Right lobe of liver (tissue), 6 donors: ENCODE measurements around the gene IFFO2. TPM values are rescaled to one million over a fixed set of nuclear protein-coding genes. Genes with fewer than 3 reads are reported as not detected.

Experiments
- ATAC-seq, 4 donors: fragments of 200-7000 bp; cut with Tn5 transposase; one replicate each; pipeline ENCODE4 v1.9.1; 2020; ENCODE audit warnings: mild to moderate bottlenecking in 4 of 4, moderate library complexity in 4 of 4
- DNase-seq, 3 donors: peaks; one replicate each; pipeline ENCODE4 v3.0.0-alpha.2; 2020
- H3K27ac ChIP-seq, 3 donors: fragments of 200-600 bp; one replicate each; pipeline ENCODE4 v1.8.0; 2022
- H3K27me3 ChIP-seq, 2 donors: fragments of 200-600 bp; one replicate each; pipeline ENCODE4 v1.8.0; 2022
- H3K36me3 ChIP-seq, 4 donors: fragments of 200-600 bp; sonication (generic) in 1 of 4; one replicate each; pipeline versions ENCODE4 v1.5.1 to v1.8.0; 2017 to 2022; ENCODE audit warnings: control low read depth in 1 of 4
- H3K4me1 ChIP-seq, 4 donors: fragments of 200-600 bp; sonication (generic) in 1 of 4; one replicate each; pipeline versions ENCODE4 v1.5.1 to v1.8.0; 2017 to 2022; ENCODE audit warnings: control low read depth in 1 of 4
- H3K4me3 ChIP-seq, 3 donors: fragments of 200-600 bp; one replicate each; pipeline ENCODE4 v1.8.0; 2022
- H3K9me3 ChIP-seq, 4 donors: fragments of 200-600 bp; sonication (generic) in 1 of 4; one replicate each; pipeline versions ENCODE4 v1.5.1 to v1.8.0; 2017 to 2022; ENCODE audit warnings: control low read depth in 1 of 4
- CTCF ChIP-seq, 4 donors: fragments of 200-600 bp in 3 of 4; fragments of 450-650 bp in 1 of 4; IDR thresholded peaks; one replicate each; pipeline versions ENCODE4 v1.5.1 to v1.8.0; 2016 to 2022; ENCODE audit warnings: antibody characterized with exemption in 4 of 4, mild to moderate bottlenecking in 2 of 4
- POLR2A ChIP-seq: fragments of 450-650 bp; IDR thresholded peaks from one replicate; pipeline ENCODE4 v1.6.1; 2017; ENCODE audit warnings: antibody characterized with exemption, mild to moderate bottlenecking
- WGBS: methylation state at CpG from one replicate; pipeline ENCODE4 v1.1.6; 2018; ENCODE audit warnings: low coverage, low lambda C conversion rate; ENCODE audit not compliant: insufficient coverage; ENCODE audit errors: missing lambda C conversion rate; 5-methylcytosine and 5-hydroxymethylcytosine counted together
- intact Hi-C, 2 donors: fragments of 100-400 bp; cut with DNase I; formaldehyde crosslinking; loops; one replicate each; pipeline versions ENCODE4 v1.11.2 to v1.14.1; 2022
- total RNA-seq, 6 experiments: library from RNA; depleted of rRNA in 2 of 6; stranded (reverse); fragments of >200 nt in 2 of 6; fragmentation: NEBNext Ultra II Directional in 3 of 6; extraction: Animal tissue kit (Norgen Biotek cat#: 25700) in 3 of 6; gene quantifications; one replicate each; pipeline versions ENCODE4 v1.1.0 to v1.2.4, GENCODE V29; 2016 to 2023
- donor health status: DM: no; HTN: yes; CAD: no.
- donor health status: DM: no; HTN: no; CAD: no.
- donor health status: DM: no; HTN: no; CAD: no.
- donor health status: DM: no; HTN: yes; CAD: no.
- donor health status: DM: no; HTN: yes; CAD: no.

The IFFO2 gene
- total RNA-seq, 6 experiments from 2014 or later, result 2.9 to 12.7 (median 7.2) TPM

- Histone ChIP-seq H3K27me3 (no peaks in the 10 kb centered on the region), H3K36me3 (peaks cover 0 to 9% (median 4%) of the 10 kb centered on the region in 4 donors), H3K4me3 (peak overlapping the region; percentile 92 to 99 (median 94)), H3K9me3 (no peaks in the 10 kb centered on the region), H3K4me1 (peaks cover 0 to 40% (median 20%) of the 10 kb centered on the region in 4 donors), H3K27ac (peak overlapping the region; percentile 4 to 96 (median 6))
- DNase-seq, result peak; percentile 68 to 90 (median 82)
- TF ChIP-seq POLR2A (peak; percentile 45), CTCF (IDR thresholded peaks at IDR 0.05) (no peak)
- peak; percentile 36 to 61 (median 39) for ATAC-seq
- intact Hi-C loops, result no loop called here
- WGBS, result 34% methylated on average over 5 of the region's 10 CpGs
Measured at GRCh38 chr1:18900303-18900841, 56.1 kb downstream of the IFFO2 start.

- H3K4me3 ChIP-seq, result peak overlapping the region in 2 of 3 donors; percentile 92 to 99
- DNase-seq, result no peak
- TF ChIP-seq CTCF (IDR thresholded peaks at IDR 0.05) (no peak), POLR2A (no peak)
- peak in 1 of 4 donors; percentile 2 for ATAC-seq
- H3K4me1 ChIP-seq, result peaks cover 0 to 49% (median 24%) of the 10 kb centered on the region in 4 donors
- 29% methylated on average over 4 of the region's 4 CpGs for WGBS
- no peaks in the 10 kb centered on the region for H3K9me3 ChIP-seq
- H3K27me3 ChIP-seq, result no peaks in the 10 kb centered on the region
- peak overlapping the region in 2 of 3 donors; percentile 6 to 96 for H3K27ac ChIP-seq
- intact Hi-C loops, result no loop called here
- H3K36me3 ChIP-seq, result peaks cover 0 to 9% (median 4%) of the 10 kb centered on the region in 4 donors
Measured at GRCh38 chr1:18899363-18900049, 57.0 kb downstream of the IFFO2 start.

GRCh38 chr1:18898567-18898966 is 57.9 kb downstream of the IFFO2 start:
- no peak for ATAC-seq
- 80% methylated on average over 1 of the region's 8 CpGs for WGBS

GRCh38 chr1:18895317-18895716 is 61.2 kb downstream of the IFFO2 start:
- Histone ChIP-seq H3K9me3 (no peaks in the 10 kb centered on the region), H3K36me3 (peaks cover 0 to 9% (median 4%) of the 10 kb centered on the region in 4 donors), H3K27ac (no peak overlapping the region), H3K27me3 (no peaks in the 10 kb centered on the region), H3K4me3 (no peak overlapping the region), H3K4me1 (peaks cover 0 to 72% (median 36%) of the 10 kb centered on the region in 4 donors)
- TF ChIP-seq CTCF (IDR thresholded peaks at IDR 0.05), result no peak
- TF ChIP-seq POLR2A, result no peak
- ATAC-seq, result peak in 1 of 4 donors; percentile 5
- peak in 1 of 3 donors; percentile 56 for DNase-seq
- WGBS, result no CpG with 5 or more reads among the region's 6 CpGs
- intact Hi-C loops, result no loop called here

More at GRCh38 chr1:18898567-18898966, 57.9 kb downstream of the IFFO2 start:
- H3K4me1 ChIP-seq, result peaks cover 0 to 52% (median 25%) of the 10 kb centered on the region in 4 donors
- H3K9me3 ChIP-seq, result no peaks in the 10 kb centered on the region
- H3K4me3 ChIP-seq, result no peak overlapping the region
- TF ChIP-seq POLR2A, result no peak
- no peak for TF ChIP-seq CTCF (IDR thresholded peaks at IDR 0.05)
- intact Hi-C loops, result no loop called here
- H3K27me3 ChIP-seq, result no peaks in the 10 kb centered on the region
- peak overlapping the region in 1 of 3 donors; percentile 96 for H3K27ac ChIP-seq
- DNase-seq, result no peak
- peaks cover 0 to 9% (median 4%) of the 10 kb centered on the region in 4 donors for H3K36me3 ChIP-seq
